Rectal smooth muscle tissue (tissue), 1 donor: ENCODE measurements around the gene FZR1.

Source experiments
- H3K27ac ChIP-seq: one replicate; pipeline ENCODE4 v1.7.0; 2013; ENCODE audit warnings: low read depth, low read length, inconsistent platforms
- H3K27me3 ChIP-seq: one replicate; pipeline ENCODE4 v1.7.0; 2013; ENCODE audit warnings: low read length; ENCODE audit not compliant: control insufficient read depth, insufficient read depth
- H3K36me3 ChIP-seq: one replicate; pipeline ENCODE4 v1.7.0; 2013; ENCODE audit warnings: low read length; ENCODE audit not compliant: control insufficient read depth, insufficient read depth
- H3K4me1 ChIP-seq: one replicate; pipeline ENCODE4 v1.7.0; 2013; ENCODE audit warnings: low read length; ENCODE audit not compliant: control insufficient read depth, insufficient read depth
- H3K4me3 ChIP-seq: one replicate; pipeline ENCODE4 v1.7.0; 2013; ENCODE audit warnings: low read length
- H3K9ac ChIP-seq: one replicate; pipeline ENCODE4 v1.7.0; 2013; ENCODE audit warnings: low read length

Gene FZR1

DNA sequence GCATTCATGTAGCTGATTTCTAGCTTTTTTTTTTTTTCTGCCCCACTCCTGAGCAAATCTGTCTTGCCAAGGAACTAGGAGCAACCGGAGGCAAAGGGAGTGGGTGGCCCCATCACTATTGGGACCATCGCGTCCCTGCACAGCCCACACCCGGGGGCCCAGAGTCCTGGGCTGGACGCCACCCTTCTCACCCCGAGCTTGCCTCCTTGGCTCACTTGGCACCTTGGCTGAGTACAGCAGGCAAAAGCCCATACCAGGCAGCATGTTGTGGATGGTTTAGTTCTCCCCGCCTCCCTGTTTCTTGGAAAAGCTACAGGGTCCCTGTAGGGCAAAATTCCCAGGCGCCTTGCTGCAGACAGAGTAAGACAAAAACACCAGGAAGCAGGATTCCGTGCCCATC is 39.5 kb upstream of the FZR1 start:
- no peaks in the 10 kb centered on the region for H3K36me3 ChIP-seq
- no peaks in the 10 kb centered on the region for H3K27me3 ChIP-seq
- no peak overlapping the region for H3K9ac ChIP-seq
- H3K27ac ChIP-seq: peak overlapping the region; percentile 83
- no peak overlapping the region for H3K4me3 ChIP-seq
- H3K4me1 ChIP-seq: peaks cover 11% of the 10 kb centered on the region

DNA sequence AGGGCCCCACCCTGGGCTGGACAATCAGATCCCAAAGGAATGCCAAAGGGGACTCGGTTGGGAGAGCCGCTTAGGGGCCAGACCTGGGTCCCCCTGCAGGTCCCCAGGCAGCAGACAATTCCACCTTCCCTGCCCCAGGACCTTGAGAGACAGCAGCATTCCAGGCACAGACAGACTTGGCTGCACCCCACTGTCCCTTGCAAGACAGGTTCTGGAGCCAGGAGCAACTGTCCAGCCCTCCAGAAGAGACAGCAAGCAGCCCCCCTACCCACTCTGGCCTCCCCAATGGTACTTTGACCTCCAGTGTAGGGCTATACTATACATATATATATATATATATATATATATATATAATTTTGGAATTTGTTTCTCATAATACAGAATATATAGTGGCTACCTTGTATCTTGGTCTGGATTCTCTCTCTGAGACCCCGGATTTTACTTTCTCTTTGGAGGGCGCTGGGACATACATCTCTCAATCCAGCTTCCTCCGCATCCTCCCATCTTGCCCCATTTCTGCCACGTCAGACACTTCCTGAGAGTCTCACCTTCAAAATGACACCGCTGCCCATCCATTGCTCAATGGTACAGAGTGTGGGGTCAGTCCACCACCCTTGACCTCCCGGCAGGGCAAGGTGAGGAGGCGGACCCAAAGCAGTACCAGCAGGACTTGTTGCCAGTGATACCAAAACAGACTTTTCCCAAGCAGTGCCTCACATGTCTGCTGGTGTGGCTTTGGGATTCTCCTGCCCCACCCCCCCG is 38.5 kb upstream of the FZR1 start:
- peak overlapping the region; percentile 83 for H3K27ac ChIP-seq
- no peak overlapping the region for H3K9ac ChIP-seq
- H3K4me1 ChIP-seq: peaks cover 11% of the 10 kb centered on the region
- H3K36me3 ChIP-seq: no peaks in the 10 kb centered on the region
- H3K4me3 ChIP-seq: no peak overlapping the region
- no peaks in the 10 kb centered on the region for H3K27me3 ChIP-seq

DNA sequence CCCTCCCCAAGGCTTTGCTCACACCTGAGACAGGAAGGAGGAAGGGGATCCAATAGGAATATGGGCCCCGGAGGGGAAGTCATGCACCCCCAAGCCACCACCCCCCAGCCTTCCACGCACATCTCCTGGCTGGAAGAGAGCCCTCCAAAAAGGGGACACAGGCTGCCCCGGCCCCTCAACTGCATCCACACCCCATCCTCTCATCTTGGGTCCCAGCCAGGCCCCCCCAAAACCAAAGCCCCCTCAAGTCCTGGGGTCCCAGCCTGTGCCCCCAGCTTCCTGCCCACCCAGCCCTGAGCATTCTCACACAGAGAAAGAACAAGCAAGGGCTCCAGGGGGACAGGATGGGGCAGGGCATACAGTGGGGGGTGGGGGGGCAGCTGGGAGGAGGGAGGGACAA is 37.9 kb upstream of the FZR1 start:
- Histone ChIP-seq H3K4me3 (no peak overlapping the region), H3K9ac (no peak overlapping the region), H3K36me3 (no peaks in the 10 kb centered on the region), H3K27me3 (no peaks in the 10 kb centered on the region), H3K4me1 (peaks cover 11% of the 10 kb centered on the region), H3K27ac (no peak overlapping the region)

DNA sequence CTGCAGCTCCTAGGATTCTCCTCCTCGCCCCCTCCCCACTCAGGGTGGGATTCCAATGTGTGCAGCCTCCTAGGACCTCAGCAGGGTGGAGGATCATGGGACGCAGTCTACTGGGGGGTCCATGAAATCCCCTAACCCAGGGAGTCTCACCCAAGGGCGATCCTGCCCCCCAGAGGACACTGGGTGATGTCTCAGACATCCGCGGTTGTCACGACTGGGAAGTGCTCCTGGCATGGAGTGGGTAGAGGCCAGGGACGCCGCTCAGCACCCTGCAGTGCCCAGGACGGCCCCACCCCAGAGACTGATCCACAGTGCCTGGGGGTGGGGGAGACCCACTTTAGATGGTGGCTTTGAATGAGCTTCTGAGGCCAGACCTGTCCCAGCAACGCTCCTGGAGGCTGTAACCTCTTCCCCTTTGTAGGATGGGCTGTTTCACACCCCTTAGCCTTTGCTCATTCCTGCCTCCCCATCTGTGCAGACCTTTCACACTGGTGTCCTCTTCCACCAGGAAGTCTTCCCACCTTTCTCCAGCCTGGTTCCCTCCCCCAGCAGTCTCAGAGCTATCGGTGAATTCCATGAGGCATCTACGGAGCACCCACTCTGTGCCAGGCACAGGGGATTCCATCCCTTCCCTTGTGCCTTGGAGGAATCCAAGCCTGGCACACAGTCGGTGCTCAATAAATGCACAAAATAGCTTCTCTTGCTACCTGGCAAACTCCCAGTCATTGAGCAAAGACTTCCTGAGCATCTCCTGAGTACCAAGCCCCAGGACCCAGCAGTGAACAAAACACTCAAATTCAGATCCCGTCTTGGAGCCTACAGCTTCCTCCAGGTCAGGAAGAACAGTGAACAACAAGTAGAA is 36.2 kb upstream of the FZR1 start:
- Histone ChIP-seq H3K4me3 (no peak overlapping the region), H3K4me1 (peaks cover 9% of the 10 kb centered on the region), H3K27me3 (no peaks in the 10 kb centered on the region), H3K27ac (no peak overlapping the region), H3K9ac (no peak overlapping the region), H3K36me3 (no peaks in the 10 kb centered on the region)

DNA sequence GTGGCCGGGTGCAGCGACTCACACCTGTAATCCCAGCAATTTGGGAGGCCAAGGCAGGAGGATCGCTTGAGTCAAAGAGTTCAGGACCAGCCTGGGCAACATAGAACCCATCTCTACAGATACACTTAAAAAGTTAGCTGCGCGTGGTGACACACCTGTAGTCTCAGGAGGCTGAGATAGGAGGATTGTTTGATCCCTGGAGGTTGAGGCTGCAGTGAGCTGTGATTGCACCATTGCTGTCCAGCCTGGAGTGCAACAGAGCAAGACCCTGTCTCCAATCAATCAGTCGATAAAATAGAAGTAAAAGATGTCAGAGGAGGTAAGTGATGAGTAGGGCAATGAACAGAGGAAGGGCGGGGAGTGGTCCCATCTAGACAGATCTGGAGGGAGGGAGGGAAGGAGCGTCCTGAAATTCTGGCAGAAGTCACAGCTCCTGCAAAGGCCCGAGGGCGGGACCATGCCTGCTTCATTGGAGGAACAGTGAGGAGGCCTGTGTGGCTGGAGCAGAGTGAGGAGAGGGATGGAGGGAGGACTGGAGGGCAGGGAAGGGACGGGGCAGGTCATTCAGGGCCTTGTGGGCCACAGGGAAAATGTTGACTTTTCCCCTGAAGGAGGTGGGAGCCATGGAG is 35.5 kb upstream of the FZR1 start:
- Histone ChIP-seq H3K36me3 (no peaks in the 10 kb centered on the region), H3K9ac (no peak overlapping the region), H3K27me3 (no peaks in the 10 kb centered on the region), H3K4me1 (peaks cover 9% of the 10 kb centered on the region), H3K27ac (no peak overlapping the region), H3K4me3 (no peak overlapping the region)

DNA sequence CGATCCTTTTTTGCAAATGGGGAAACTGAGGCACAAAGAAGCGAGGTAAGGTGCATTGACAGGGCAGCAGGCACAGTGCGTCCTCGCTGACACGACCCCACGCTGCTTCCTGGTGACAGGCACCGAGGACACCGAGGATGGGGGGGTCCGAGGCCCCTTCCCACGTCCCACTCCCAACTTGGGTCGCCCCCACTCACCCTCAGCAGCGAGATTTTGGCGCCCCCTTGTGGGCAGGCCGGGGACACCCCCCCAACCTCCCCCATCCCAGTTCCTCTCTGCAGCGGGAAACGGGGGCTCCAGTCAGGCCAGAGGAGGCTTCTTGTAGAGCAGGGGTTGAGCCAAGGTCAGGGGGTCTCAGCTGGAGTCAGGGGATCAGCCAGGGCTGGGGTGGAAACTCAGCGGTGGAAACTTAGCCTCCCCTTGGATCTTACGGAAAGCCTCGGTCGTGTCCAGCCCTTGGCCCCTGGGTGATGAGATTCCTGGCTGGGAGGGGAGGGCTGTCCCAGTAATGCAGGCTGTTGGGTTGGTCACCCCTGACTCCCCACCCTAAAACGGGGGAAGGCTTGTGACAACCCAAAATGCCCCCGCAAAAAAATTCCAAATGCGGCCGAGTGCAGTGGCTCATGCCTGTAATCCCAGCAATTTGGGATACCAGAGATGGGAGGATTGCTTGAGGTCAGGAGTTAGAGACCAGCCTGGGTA is 34.0 kb upstream of the FZR1 start:
- no peaks in the 10 kb centered on the region for H3K4me1 ChIP-seq
- H3K4me3 ChIP-seq: no peak overlapping the region
- H3K27me3 ChIP-seq: no peaks in the 10 kb centered on the region
- H3K9ac ChIP-seq: no peak overlapping the region
- no peaks in the 10 kb centered on the region for H3K36me3 ChIP-seq
- no peak overlapping the region for H3K27ac ChIP-seq

DNA sequence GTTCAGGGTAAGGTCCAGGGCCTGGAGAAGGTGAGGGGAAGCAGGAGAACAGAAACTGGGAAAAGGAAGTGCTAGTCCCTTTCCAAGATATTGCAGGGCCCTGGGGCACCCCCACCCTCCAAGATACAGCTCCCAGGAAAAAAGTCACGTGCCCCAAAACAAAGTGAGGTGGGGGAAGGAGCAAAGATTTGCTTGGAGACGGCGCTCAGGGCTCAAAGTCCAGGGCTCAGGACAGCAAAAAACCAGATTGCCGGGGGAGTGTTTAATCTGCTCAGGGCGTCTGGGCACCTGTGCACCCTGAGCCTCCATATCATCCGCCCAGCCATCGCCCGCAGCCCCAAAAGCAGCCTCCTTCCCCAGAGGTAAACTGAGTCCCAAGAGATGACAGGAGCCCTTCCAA is 32.1 kb upstream of the FZR1 start:
- Histone ChIP-seq H3K4me1 (no peaks in the 10 kb centered on the region), H3K36me3 (no peaks in the 10 kb centered on the region), H3K27me3 (no peaks in the 10 kb centered on the region), H3K27ac (no peak overlapping the region), H3K9ac (no peak overlapping the region), H3K4me3 (no peak overlapping the region)

DNA sequence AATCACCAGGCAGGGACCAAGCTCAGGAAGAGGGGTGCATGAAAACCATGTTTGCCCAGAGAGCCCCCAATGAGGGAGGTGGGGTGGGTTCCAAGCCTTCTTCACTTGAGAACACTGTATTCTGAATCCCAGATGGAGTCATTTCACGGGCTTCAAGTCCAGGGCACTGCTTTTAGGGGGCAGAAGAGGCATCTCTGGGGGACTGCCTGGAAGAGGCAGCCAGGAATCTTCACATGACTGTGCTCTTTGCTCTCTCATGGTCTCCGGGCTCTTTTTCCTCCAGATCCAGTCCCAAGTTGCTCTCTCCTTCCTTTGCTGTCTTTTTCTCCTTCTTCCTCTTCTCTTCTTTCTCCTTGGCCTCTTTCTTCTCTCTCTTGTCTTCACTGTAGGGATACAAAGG is 31.5 kb upstream of the FZR1 start:
- H3K36me3 ChIP-seq: no peaks in the 10 kb centered on the region
- H3K27ac ChIP-seq: no peak overlapping the region
- no peaks in the 10 kb centered on the region for H3K27me3 ChIP-seq
- no peak overlapping the region for H3K9ac ChIP-seq
- no peaks in the 10 kb centered on the region for H3K4me1 ChIP-seq
- no peak overlapping the region for H3K4me3 ChIP-seq

DNA sequence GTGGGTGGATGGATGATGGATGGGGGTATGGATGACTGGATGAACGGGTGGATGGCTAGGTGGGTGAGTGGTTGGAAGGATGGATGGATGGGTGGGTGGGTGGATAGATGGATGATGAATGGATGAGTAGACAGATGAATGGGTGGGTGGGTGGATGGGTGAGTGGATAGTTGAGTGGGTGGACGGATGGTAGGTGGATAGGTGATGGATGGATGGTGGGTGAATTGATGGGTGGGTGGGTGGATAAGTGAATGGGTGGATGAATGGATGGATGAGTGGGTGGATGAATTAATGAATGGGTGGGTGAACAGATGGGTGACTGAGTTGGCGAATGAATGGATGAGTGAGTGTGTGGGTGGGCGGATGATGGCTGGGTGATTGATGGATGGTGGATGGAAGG is 30.7 kb upstream of the FZR1 start:
- no peaks in the 10 kb centered on the region for H3K4me1 ChIP-seq
- H3K27ac ChIP-seq: no peak overlapping the region
- no peak overlapping the region for H3K4me3 ChIP-seq
- H3K36me3 ChIP-seq: no peaks in the 10 kb centered on the region
- no peak overlapping the region for H3K9ac ChIP-seq
- no peaks in the 10 kb centered on the region for H3K27me3 ChIP-seq

DNA sequence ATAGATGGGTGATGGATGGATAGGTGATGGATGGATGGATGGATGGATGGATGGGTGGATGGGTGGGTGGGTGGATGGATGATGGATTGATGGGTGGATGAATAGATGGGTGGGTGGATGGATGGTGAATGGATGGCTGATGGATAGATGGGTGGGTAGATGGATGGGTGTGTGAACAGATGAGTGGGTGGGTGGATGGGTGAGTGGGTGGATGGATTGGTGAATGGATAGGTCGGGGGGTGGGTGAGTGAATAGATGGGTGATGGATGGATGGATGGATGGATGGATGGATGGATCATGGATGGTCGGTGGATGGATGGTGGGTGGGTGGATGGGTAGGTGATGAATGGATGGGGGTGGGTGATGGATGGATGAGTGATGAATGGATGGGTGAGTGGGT is 29.3 kb upstream of the FZR1 start:
- no peaks in the 10 kb centered on the region for H3K4me1 ChIP-seq
- H3K36me3 ChIP-seq: no peaks in the 10 kb centered on the region
- no peak overlapping the region for H3K4me3 ChIP-seq
- peaks cover 3% of the 10 kb centered on the region for H3K27me3 ChIP-seq
- H3K27ac ChIP-seq: no peak overlapping the region
- H3K9ac ChIP-seq: no peak overlapping the region

DNA sequence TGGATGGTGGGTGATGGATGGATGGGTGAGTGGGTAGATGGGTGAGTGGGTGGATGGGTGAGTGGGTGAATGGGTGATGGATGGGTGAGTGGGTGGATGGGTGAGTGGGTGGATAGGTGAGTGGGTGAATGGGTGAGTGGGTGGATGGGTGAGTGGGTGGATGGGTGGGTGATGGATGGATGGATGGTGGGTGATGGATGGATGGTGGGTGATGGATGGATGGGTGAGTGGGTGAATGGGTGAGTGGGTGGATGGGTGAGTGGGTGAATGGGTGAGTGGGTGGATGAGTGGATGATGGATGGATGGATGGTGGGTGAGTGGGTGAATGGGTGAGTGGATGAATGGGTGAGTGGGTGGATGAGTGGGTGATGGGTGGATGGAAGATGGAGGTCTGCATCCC is 28.6 kb upstream of the FZR1 start:
- Histone ChIP-seq H3K9ac (no peak overlapping the region), H3K4me1 (no peaks in the 10 kb centered on the region), H3K27me3 (peaks cover 3% of the 10 kb centered on the region), H3K27ac (no peak overlapping the region), H3K4me3 (no peak overlapping the region), H3K36me3 (no peaks in the 10 kb centered on the region)

DNA sequence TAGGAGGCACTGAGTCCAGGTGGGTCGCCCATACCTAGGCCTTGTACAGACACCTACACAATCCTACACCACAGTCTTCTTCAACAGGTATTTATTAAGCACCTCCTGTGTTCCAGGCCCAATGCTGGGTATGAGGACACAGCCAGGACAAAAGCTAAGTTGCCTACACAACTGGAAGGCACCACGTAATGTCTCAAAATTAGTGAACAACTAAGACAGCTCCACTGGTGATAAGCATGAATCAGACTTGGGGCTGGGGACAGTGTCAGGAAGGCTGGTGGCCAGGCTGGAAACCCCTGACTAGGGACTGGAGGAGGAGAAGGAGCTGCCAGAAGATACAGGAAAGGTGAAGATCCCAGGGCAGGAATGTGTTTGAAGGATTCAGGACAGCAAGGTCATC is 28.2 kb upstream of the FZR1 start:
- no peaks in the 10 kb centered on the region for H3K36me3 ChIP-seq
- no peak overlapping the region for H3K4me3 ChIP-seq
- no peaks in the 10 kb centered on the region for H3K4me1 ChIP-seq
- no peak overlapping the region for H3K27ac ChIP-seq
- no peak overlapping the region for H3K9ac ChIP-seq
- peaks cover 3% of the 10 kb centered on the region for H3K27me3 ChIP-seq
